HG03108 (cell line): Measurements from ENCODE around the gene CDKAL1.
"Not testable (repeated sequence)": the region's sequence is repeated elsewhere in the genome, so short reads cannot be mapped to it uniquely, and the experiment has no call there.

ENCODE experiments used
- ATAC-seq: cut with Tn5 transposase; IDR thresholded peaks from one replicate; pipeline ENCODE4 v1.9.1; 2021; ENCODE audit warnings: moderate library complexity; ENCODE audit not compliant: unreplicated experiment

Gene CDKAL1

GRCh38 chr6:21188505-21189223, 654.4 kb downstream of the CDKAL1 start:
- ATAC-seq, result peak; percentile 44

DNA sequence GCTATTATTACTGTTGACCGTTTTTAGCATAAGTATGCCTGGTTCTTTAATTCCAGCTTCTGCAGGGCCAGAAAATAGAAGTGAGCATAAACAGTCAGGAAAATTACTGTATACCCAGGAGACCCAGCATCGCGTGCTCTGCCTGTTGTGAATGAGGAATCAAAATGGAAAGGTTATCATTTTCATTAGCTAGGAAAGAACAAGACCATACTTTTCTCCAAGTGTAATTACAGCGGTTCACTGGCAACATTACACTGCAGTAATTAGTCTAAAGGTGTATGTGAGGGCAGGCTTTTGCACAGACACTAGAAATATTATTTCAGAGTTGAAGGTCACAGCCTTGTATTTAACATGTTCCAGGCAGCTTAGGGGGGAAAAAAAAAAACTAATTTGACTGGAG, 655.5 kb downstream of the CDKAL1 start:
- ATAC-seq, result no peak

GRCh38 chr6:21190701-21191100, 656.4 kb downstream of the CDKAL1 start:
- ATAC-seq, result no peak

GRCh38 chr6:21193790-21194475, 659.7 kb downstream of the CDKAL1 start:
- no peak for ATAC-seq

DNA sequence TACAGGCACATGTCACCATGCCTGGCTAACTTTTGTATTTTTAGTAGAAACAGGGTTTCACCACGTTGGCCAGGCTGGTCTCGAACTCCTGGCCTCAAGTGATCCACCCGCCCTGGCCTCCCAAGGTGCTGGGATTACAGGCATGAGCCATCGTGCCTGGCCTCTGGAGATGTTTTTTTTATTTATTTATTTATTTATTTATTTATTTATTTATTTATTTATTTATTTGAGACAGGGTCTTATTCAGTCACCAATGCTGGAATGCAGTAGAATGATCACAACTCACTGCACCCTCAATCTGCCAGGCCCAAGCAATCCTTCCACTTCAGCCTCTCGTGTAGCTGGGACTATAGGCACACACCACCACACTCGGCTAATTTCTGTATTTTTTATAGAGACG, 661.0 kb downstream of the CDKAL1 start:
- not testable (repeated sequence) for ATAC-seq

GRCh38 chr6:21198032-21198640, 663.9 kb downstream of the CDKAL1 start:
- ATAC-seq, result peak; percentile 40

DNA sequence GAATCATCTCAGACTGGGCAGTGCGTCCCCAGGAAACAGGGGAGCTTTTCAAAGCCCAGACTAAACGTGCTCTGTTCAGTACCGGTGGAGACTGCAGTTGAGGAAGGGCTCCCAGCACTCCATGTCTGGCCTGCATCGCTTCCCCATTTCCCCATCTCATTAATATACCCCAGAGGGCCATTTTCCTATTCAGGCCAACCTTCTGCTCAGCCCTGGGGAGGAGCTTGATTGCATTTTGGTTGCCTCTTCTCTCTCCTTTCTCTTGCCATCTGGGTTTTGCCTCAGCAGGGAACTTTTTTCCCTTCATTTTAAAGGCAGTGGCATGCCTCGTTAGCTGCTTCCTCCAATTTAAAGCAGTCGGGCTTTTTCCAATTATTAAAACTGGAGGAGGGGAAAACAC, 665.0 kb downstream of the CDKAL1 start:
- ATAC-seq, result no peak

DNA sequence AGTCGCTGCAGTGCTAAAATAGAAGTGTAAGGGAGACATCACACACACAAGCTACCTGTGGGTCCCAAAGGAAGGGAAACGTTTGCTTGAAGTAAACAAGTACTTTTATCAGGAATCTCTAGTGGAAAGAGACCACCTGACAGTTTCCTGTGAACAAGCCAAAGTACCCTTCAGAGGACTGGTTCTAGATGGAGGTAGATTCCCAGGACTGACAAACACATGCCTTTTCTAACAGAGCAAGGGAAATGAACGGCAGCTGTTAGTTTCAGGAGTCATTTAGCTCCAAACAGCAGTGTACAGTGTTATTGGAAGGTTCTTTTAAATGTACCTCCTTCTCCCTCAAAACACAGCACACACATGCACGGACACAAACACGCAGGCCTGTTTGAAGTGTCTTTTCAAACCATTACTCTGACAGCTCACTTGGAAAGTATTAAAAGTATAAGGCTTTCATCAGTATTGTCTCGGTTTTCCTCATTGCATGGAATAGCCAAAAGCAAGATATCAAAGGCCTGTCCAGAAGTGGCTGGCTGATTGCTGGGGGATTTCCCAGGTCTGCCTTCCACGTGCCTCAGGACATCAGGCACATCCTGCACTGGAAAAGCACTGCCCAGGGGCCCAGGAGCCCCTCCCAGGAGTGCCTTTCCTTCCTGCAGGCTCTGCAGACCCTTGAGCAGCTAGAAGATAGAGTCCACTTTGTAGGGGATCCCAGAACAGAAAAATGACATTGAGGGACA, 666.0 kb downstream of the CDKAL1 start:
- ATAC-seq, result no peak

DNA sequence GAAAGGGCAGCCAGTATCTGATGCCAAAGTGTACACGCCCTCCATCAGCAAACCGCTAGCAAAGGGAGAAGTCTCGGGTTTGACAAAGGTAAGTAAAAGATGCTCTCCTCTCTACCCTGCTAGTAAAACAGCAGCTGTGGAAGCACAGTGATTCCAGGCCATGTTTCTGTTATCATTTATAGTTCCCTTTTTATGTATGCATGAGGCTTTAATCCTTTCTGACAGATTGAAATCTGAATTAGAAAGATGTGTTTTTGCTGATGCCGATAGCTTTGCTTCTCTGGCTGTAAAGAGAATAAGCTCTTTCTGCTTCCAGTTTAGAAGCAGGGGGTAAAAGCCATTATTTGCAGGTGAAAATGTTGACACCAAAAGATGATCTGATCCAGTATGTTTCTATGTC, 666.9 kb downstream of the CDKAL1 start:
- ATAC-seq, result no peak

DNA sequence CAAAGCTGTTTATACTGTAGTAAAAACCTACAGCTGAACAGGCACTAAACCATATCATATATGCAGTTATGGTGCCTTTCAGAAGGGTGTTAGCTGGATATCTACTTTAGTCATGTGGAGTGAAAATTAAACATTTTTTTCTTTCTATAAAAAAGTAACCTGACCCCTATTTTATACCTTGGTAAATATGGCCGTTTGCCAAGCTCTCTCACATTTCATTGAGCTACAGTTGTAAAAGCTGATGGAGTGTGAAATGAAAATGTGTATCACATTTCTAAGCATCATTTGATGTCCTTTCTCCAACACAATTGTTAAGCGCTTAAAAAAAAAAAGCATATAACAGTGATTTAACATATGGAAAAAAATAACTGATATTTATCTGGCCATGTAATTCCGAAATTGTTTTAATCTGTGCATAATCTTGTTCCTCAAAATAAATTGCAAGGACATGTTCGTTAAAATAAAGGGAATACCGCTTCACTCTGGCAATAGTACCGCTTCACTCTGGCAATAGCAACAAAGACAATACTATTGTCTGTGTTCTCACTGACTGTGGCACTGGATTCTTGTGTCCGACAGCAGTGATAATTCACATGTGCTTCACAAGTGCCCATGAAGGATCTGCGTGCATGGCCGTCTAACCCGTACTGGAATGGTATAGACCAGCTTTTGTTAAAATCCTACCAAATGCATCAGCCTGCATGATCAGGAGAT, 667.5 kb downstream of the CDKAL1 start:
- ATAC-seq, result no peak

DNA sequence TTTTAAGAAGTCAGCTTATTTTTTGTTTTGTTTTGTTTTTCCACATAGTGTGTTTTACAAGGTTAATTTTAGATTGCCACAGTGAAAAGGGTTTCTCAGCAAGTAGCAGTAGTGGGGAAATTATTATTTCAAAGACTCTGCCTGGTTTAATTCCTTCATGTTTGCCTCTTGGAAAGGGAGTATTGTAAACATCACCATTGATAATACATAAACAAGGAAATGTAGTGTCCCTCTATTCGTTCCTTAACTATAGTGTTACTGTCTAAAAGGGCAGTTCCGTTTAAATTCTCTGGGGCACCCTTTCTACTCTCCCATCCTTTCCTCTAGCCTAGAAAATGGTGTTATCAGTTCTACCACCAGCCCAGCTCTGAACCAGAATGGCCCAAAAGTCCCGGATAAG, 668.3 kb downstream of the CDKAL1 start:
- no peak for ATAC-seq

GRCh38 chr6:21204951-21205350, 670.7 kb downstream of the CDKAL1 start:
- ATAC-seq, result no peak

DNA sequence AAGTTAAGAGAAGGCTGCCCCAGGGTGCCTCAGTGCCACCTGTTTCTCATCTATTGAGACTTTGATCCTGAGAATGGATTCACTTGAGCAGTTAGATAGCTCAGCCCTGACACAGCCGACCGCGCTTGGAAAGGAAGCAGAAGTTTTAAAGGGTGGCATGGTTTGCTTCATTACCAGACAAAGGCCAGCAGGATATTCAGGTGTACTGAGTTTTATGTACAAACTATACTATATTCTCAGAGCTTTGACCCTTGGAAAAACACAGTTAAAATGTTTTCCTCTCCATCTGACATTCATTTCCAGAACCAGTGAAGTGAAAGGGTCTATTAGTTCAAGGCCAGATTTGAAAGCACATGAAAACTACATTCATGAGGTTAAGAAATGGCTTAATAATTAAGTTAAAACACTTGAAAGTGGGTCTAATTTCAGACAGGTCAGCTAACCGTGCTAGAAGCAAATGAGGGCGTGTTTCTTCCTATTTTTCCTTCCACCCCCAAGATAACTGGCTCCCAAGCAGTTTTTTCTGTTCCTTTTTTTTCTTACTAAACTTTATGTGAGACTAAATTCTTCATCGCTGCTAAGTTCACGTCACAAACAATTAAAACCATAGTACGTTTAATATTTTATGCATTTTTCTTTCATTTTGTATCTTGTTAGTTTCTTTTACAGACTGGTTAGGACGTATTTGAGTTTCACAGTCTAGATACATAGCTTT, 674.0 kb downstream of the CDKAL1 start:
- peak; percentile 50 for ATAC-seq

DNA sequence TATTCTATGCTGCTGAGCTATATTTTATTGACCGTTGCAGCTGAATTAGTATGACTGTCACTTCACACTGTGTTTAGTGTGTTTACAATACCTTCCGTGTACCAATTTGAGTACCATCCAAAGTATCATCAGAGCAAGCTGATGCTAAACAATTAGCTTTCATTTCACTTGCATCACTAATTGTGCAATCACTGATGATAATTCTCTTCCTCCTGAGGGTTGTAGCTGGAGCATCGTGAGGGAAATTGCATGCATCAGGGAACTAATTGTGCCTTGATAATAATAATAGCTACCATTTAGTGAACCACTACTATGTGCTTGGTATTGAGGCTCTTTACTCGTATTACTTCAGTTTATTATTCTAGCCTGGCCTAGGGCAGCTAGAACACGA, 674.5 kb downstream of the CDKAL1 start:
- no peak for ATAC-seq

DNA sequence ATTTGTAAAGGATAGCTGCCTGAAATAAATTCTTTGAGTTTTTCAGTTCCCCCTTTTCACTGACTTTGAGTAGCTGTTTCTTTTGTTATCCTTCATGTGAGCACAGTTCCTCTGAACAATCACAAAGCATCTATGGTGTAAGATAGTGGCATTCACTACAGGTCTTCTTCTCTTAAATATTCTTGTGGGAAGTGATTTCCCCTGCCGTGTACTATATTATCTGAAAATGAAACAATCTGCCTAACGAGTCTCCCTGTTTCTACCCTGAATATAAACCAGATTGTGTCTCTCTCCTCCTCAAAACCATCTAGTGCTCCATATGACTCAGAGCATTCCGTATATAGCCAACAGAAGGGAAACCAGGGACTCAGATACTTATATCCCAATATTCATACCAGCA, 679.2 kb downstream of the CDKAL1 start:
- ATAC-seq, result peak; percentile 41

DNA sequence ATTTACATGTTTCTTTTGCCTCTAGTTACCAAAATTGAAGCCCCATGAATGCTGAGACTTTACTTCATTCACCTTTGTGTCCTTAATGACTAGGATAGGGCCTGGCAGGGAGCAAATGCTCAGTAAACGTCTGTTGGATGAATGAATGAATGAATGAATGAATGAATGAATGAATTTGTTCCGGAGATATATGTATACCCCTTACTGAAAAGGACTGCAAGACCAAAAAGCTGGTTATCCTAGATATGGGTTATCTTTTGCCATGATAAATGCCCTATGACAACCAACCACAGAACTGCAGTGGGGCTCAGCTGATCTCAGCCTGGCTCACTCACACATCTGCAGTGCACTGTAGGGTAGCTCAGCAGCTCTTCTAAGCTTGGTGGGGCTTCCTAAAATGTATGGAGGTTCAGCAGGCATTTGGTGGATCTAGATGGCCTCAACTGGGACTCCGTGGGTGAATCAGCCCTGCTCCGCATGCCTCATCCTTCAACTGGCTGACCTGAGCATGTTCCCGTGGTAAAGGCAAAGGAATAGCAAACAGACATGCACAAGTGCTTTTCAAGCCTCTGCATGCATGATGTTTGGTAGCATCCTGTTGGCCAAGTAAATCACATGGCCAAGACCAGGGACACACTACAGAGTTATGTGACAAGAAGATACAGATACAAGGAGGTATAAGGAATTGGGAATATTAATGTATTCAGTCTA, 680.6 kb downstream of the CDKAL1 start:
- ATAC-seq, result no peak

- no peak for ATAC-seq
Measured at GRCh38 chr6:21219241-21219640, 685.0 kb downstream of the CDKAL1 start.

GRCh38 chr6:21219856-21220255, 685.6 kb downstream of the CDKAL1 start:
- no peak for ATAC-seq

DNA sequence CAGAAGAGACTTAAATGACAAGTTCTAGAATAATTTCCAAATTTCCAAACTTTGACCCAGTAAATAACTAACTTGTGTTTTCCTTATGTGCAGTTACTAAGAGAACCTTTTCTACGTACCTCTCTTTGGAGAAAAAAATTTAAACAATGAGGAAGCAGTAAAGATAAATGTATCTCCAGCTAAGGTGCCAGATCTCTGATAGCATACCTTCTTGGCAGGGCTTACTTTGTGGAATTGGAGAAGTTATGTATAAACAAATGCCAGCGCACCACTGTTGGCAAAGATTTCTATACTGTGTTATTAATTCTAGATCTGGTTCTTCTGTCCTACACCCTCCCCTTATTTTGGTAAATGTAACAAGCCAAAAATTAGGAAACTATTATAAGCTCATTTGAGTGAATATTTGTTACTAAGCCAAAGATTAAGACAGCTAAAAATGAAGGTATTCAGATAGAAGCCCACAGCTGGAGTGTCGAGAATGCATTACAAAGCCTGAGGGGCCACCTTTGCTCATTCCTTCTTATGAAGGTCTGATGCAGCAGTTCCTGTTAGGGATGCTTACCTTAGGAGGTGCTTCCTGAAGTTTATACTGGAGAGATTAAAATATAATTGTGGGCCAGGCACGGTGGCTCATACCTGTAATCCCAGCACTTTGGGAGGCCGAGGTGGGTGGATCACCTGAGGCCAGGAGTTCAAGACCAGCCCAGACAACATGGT, 686.2 kb downstream of the CDKAL1 start:
- ATAC-seq, result no peak
